ENCODE results near the gene ATP9B.

DNA sequence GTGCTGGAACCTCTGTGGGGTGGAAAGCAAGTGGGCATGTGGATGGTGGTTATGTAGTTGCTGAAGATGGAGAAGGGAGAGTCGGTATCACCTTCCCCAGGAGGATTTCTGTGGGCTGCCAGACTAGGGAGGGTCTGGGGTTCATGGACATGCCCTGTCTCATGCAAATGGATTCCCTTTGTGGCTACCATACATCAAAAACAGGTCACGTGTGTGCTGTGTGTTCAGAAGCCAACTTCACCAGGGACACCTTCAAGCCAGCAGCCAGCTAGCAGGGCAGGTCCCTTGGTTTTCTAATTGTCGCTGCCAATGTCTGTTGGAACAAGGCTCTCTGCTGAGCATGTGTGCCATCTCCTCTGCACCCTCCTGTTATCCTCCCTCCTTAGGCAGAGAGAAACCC, 155.2 kb downstream of the ATP9B start:
- TF ChIP-seq, protein P1, sequence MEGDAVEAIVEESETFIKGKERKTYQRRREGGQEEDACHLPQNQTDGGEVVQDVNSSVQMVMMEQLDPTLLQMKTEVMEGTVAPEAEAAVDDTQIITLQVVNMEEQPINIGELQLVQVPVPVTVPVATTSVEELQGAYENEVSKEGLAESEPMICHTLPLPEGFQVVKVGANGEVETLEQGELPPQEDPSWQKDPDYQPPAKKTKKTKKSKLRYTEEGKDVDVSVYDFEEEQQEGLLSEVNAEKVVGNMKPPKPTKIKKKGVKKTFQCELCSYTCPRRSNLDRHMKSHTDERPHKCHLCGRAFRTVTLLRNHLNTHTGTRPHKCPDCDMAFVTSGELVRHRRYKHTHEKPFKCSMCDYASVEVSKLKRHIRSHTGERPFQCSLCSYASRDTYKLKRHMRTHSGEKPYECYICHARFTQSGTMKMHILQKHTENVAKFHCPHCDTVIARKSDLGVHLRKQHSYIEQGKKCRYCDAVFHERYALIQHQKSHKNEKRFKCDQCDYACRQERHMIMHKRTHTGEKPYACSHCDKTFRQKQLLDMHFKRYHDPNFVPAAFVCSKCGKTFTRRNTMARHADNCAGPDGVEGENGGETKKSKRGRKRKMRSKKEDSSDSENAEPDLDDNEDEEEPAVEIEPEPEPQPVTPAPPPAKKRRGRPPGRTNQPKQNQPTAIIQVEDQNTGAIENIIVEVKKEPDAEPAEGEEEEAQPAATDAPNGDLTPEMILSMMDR (IDR thresholded peaks at IDR 0.05 in 8 of 11, conservative IDR thresholded peaks at IDR 0.05 in 3 of 11), result no peak
- TF ChIP-seq POLR2A (IDR thresholded peaks at IDR 0.05) (no peak), POLR2AphosphoS5 (IDR thresholded peaks at IDR 0.05) (no peak)

All from spleen (tissue), 7 donors.